NCI-H2171 treated with DMSO at 0.1 percent for 48 hours (cell line): ENCODE measurements around the gene CCDC60.

Source experiments
- DNase-seq: peaks from one replicate; lab custom pipeline; 2025; lab: John Stamatoyannopoulos, UW

Gene CCDC60

DNA sequence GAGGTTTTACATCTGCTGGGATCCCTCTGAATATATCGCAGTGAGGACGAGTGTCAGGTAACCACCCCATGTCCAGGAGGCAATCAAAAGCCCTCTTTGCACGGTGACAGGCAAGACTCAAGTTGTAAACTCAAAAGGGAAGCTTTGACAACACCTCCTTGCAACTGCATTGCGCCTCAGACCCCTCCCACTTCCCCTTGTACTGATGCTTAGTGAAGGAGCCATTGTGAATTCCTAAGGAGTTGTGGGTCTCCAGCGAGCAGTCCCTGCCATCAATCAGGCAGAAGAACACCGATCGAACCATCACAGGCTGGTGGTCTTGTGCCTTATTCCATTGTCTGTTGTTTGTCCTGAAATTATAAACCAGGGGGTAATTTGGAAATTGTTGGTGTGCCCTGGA lies 112.6 kb downstream of the CCDC60 start:
- DNase-seq: no peak

DNA sequence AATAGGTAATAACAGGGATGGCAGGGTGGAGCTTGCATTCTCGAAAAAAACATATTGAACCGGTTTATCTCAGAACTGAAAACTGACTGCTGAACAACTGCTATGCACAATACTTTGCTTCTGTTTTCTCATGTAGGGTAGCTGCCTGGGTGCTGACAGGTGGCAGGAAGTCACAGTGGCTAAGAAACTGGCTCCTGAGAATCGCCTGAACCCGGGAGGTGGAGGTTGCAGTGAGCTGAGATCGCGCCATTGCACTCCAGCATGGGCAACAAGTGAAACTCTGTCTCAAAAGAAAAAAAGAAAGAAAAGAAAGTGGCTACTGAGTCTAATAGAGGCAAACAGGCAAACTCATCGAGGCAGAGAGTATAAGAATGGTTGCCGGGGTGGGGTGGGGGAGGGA lies 113.1 kb downstream of the CCDC60 start:
- no peak for DNase-seq

DNA sequence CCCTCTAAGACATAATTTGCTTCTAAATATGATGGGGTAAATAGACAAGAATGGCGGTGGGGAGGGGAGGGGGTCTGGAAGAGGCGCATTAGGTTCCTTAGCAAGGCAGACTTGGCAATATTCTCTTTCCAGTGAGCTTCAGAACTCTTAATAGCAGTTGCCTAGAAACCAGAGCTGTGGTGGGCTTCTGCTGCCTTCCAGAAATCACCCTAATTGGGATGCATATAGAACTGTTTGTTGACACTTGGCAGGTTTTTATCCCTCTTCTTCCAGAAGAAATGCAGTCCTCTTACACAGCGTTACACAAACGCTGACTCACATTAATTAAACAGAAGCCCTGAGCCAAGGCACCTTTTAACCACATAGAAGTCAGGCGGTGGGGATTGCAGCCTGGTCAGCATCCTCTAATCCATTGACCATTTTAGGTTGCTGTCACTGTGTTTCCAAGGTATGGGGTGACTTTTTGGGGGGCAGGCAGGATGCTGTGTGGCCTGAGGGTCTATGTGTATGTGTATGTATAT lies 114.1 kb downstream of the CCDC60 start:
- peak; percentile 53 for DNase-seq

DNA sequence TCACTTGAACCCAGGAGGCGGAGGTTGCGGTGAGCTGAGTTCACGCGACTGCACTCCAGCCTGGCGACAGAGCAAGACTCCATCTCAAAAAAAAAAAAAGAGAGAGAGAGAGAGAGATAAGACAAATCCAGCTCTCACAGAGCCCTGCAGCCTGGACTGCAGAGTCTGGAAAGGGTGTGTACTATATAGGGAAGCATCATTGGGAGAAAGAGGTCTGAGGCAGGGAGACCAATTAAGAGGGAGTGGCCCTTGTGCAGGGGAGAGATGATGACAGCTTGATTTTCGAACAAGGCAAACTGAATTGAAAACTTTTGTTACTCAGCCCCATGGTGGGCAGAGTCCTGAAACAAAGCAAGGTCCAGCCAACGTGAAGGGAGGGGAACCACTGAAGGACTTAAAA lies 116.2 kb downstream of the CCDC60 start:
- DNase-seq: no peak

DNA sequence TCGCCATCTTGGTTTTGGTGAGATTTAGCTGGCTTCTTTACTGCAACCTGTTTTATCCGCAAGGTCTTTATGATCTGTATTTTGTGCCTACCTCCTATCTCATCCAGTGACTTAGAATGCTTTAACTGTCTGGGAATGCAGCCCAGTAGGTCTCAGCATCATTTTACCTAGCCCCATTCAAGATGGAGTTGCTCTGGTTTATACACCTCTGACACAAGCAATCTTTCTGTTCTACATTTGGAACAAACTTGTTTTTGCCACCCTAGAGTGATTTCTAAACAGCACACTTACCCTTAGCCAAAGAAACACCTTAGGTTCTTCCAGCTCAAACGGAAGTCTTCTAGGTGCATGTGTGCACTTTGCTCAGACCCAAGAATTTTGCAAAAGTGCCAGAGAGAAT lies 122.3 kb downstream of the CCDC60 start:
- DNase-seq: no peak

DNA sequence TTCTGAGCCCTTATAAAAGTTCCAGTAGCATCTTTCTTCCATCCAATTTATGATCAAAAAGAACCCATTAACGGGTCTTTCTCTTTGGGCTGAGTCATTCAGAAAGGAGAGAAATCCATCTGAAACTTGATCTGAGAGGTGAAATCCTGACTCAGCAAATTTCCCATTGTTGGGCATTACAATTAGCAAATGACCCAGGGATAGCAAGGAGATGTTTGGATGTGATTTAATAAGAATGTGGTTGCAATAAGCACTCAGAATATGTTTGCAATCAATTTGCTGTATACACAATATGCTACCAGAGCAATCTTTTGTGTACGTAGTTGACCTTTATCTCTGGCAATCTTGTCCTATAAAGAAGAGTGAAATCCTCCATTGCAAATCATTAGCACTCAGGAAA lies 122.7 kb downstream of the CCDC60 start:
- no peak for DNase-seq

DNA sequence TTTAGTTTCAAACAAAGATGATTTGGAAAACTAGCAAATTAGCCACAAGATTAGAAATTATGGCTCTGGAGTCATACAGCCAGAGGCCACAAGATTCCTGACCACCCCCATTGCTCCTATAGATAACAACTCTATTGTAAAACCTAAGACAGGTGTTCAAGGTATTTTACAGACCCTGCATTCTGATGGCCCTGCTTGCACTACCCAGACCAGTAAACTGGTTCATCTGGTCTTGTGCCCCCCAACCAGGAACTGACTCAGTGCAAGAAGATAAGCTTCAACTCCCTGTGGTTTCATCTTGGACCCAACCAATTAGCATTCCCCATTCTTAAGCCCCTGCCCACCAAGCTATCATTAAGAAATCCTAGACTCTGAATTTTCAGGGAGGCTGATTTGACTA lies 125.0 kb downstream of the CCDC60 start:
- DNase-seq: no peak

DNA sequence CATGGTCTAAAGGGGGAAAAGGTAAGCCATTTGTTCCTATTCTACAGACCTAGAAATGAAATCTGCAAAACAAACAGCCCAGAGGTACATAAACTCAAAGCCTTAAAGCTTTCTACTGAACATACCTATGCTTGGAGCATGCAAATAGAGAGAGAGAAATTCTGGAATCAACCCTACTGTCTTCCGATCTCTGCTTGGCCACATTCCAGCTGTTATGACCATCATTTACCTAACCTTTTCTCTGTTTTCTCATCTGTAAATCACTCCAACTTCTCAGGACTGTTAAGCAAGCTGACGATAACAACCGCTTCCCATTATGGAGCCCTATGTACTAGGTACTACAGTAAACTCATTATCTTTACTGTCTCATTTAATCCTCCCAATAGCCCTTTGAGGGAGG lies 126.3 kb downstream of the CCDC60 start:
- no peak for DNase-seq

DNA sequence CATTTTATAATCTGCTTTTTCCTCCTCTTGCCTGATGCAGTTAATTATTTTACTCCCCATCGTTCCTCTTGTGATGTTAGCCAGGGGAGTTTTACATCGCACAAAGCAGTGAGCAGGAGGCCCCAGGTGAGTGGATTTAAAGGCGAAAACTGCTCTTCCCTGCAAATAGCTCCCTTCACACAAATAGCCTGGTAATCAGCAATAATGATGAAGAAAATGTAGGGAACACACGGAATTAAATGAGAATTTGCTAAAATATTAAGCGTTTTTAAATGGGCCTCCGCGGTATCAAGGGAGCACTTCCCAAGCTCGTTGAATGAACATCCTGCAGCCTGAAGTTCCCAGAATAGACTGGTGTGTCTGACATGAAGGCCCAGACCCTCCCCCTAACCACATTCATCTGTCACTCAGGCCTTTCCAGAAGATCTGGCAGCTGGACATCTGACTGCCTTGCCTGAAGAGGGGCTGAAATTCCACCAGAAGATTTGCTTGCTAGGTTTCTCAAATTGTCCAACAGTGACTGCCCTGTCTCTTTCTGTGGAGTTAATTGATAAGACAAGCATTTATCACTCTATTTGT lies 127.2 kb downstream of the CCDC60 start:
- no peak for DNase-seq

DNA sequence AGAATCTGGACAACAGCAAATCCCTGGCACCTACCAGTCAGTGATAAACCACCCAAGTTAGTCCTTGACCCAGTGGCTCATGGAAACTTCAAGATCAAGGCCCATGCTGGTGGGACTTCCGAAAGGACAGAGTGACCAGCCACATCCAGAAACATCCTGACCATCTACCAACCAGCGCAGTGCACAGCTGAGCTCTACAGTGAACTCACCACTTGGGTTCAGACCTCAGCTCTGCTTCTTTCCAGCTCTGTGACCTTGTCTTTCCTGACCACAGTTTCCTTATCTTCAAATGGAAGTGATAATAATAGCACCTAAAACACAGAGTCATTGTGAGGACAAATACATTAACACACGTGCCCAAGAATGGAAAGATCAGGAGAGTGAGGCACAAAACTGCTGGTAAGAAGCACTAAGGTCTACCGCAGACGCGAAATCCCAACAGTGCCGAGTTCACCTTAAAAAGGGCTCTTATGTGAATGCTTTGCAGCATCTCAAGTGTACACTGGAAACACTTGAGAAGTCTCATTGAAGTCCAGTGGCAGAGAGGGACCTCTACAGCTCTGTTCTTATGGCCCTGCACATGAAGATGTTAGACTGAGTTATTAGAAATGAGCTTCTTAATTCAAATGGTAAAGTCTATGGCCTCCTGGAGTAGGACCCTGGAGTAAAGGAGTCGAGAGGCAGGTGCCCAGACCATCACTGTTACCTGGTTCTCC lies 128.8 kb downstream of the CCDC60 start:
- DNase-seq: no peak

DNA sequence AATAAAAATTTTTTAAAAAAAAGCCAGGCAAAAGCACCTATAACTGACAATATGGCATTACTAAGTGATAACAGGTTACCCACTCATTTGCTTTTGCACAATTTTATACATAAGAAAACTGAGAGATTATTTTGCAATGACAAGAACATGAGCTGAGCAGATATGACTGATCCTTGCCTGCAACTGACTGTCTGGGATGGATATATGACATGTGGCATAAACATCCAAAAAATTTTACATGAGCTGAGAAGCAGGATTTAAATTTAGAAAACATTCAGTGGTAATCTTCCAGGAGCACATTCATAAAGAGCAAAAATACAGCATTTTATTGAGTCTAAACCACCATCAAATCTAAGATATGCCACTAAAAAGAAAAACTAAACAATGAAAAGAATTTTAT lies 133.8 kb downstream of the CCDC60 start:
- DNase-seq: no peak

DNA sequence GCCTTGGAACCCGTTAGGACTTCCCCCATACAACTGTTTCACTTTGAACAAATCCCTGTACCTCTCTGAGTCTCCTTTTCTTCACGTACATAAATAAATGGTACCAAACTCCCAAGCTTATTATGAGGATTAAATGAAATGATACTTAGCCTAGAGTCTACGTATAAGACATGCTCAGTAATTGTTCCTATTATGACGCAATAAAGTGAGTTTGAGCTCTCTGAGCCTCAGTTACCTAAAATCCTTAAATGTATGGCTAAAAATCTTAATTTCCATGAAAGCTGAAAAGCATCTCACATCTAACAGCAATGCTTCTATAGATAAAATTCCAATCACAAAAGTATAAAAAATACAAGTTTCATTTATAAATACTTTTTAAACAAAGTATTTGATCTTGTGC lies 141.1 kb downstream of the CCDC60 start:
- DNase-seq: no peak

DNA sequence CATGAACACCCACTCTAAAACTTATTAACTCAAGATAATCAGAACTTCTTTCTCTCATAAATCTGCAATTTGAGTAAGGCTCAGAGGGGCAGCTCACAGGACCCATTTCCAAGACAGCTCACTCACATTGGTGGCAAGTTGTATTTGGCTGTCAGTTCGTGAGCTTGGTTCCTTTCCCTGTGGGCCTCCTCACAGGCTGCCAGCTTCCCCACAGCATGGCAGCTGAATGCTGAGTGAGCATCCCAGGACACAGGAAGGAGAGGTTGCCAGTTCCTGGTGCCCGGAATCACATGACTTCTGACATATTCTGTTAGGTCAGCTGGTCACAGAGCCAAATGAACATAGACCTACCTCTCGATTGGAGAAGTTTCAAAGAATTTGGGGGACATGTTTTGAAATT lies 142.4 kb downstream of the CCDC60 start:
- no peak for DNase-seq

DNA sequence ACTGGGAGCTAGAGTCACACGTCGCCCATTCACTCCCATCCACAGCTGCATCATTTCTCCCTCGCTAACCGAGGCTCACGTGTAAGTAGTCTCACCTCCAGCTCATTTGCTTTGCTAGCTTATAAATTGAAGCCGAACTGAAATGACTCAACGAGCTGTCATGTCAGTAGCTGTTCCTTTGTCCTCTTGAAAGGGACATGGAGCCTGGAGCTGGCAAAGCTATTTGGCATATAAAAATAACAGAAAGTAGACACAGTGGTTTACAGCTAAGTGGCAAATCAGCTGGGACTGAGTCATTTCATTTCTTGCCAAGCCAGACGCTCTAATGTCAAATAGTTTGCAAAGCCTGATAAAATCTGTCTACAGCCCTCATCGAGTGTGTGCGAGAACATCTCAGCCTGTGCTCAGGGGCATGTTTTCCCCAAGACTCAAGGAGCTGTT lies 144.6 kb downstream of the CCDC60 start:
- DNase-seq: no peak

DNA sequence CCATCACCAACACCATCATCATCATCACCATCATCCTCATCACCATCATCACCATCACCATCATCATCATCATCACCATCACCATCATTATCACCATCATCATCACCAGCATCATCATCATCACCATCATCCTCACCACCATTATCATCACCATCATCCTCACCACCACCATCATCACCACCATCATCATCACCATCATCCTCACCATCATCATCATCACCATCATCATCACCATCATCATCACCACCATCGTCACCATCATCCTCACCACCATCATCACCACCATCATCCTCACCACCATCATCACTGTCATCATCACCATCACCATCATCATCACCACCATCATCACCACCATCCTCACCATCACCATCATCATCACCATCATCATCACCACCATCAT lies 146.0 kb downstream of the CCDC60 start:
- no peak for DNase-seq

DNA sequence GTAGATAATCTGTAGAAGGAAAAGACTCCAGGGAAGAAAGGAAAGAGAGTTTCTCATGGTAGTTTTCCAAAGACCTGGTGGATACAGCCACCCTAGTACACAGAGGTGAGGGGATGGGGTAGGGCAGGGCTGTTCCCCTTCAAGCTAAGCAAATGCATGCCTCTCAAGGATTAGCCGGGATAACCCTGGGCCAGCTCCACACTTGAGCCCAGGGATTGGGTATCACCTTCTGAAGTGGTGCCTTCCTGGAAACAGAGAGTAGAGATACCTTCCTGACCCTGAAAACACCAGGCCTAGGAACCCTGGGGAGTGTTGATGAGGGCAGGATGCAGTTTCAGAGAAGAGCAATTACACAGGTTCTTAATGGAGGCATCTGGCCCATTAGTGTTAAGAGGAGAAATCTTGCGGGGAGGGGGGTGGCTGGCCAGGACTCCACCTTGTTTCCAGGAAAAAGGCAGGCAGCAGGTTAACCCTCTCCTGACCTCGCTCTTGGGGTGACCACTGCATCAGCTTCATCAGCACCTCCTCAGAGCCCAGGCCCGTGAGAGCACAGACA lies 152.1 kb downstream of the CCDC60 start:
- peak; percentile 16 for DNase-seq

DNA sequence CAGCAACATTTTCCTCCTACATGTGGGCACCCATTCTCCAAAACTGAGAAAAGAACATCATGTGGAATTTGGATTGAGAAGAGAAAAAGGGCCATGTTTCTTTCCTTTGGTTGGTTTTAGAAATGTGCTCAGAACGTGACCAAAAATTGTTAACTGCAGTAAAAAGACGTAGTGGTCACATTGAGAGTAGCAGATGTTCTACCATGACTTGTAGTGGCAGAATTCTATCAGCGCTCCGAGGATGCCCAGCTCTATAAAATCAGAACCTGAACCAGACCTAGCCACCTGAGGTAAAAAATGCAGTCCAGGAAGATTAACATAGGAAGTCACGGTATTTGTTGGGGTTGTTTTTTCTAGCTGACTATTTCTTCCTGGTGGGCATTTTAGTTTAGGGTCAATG lies 157.3 kb downstream of the CCDC60 start:
- no peak for DNase-seq

DNA sequence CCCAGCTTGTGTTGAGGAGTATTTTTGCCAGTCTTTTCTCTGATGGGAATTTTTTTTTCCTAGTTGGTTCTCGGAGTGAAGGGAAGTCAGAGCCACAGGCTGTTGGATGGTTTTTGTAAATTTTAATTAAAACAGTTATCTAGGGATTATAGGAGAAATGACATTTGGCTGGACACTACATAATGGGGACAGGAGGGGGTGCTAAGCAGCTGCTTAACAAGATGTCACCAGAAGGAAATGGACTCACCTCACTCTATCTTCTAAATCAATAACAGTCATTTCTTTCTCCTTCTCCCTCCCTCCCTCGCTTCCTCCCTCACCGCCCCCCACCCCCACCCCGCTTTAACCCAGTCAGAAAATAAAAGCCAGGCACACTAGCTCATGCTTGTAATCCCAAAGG lies 165.7 kb downstream of the CCDC60 start:
- no peak for DNase-seq

DNA sequence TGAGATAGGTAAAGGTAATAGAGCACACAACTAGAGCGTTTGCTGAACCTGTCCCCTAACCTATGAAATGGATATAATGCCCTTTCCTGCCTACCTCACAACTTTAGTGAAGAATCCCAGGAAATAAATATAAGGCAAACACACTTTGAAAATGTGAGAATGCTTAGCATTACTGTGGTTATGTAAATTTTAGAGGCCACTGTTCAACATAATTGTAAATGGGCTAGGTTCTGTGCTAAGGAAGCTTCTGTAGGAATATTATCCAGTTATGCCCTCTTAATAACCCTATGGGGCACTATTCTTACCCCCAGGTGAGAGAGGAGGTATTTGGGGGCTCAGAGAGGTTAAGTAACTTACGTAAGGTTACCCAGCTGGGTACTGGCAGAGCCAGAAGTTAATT lies 166.5 kb downstream of the CCDC60 start:
- no peak for DNase-seq

DNA sequence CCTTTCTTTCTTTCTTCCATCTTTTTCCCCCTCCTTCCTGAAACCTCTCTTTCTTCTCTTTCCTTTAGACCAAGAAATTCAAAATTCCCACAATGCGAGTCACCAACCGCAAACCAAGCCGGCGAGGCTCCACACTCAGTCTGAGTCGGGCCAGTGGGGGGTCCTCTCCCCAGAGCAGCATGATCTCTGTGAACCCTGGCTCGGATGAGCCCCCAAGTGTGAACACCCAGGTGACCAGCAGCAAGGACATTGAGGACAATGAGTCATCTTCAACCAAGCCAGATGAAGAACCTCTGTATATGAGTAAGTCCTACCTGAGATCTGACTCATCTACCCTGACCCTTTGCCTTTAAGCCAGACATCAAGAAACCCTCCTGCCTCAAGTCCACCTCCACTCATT lies 170.5 kb downstream of the CCDC60 start:
- no peak for DNase-seq

DNA sequence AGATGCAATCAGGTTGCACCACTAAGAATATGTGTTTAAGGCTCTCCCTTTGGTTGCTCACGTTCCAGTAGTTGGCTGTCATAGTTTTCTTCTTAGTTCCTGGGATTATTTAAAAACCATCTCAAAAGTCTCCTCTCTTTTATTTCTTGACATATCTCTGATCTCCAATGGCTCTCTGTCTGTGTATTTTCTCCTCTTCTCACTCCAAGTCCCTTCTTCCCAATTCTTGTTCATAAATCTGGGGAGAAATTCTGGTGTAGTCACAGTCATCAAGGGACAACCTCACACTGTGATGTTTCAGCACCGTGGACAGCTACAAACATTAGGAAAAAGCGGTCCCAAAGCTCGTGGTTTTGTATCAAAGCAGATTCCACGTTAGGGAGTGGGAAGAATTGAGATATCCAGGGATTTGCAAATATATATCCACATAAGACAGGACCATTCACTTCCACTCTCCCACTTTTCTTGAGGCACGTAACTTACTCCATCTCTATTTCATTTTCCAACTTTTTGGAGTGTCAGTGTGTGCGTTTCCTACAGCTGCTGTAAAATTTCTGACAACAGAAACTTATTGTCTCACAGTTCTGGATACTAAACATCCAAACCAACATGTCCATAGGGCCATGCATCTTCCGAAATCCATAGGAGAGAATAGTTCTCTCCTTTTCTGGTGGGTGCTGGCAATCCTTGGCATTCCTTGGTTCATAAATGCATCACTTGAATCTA lies 178.4 kb downstream of the CCDC60 start:
- no peak for DNase-seq

DNA sequence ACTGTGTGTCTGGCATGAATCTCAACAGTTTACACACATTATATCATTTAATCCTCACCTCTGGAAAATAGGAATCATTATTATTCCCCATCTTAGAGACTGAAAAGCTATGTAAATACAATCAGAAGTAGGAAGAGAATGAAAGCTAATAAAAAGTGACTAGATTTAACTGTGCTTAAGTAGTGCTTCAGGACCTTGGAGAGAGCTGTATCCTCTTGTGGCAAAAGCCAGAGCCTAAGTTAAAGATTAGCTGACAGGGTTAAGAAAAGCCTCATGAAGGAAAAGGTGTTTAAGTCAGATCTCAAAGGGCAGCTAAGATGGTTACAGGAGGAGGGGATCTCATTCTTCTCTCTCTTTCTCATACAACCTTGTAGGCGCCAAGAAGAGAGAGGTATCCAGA lies 193.7 kb downstream of the CCDC60 start:
- no peak for DNase-seq

DNA sequence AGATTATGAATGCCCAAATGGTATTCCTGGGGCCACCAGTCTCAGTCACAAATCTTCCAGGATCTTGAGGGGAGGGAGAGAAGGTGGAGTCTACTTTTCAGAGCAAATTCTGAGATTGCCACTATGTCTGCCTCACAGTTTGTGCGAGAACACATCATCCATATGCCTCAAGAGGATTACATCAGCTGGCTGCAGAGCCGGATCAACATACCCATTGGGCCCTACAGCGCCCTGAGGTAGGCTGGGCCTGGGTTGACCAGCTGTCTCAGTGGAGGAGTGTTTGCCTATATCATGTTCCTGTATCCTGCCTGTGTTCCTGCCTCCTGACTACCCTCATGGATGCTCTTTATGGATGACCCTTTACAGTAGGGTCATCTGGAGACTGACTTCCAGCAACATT lies 205.9 kb downstream of the CCDC60 start:
- DNase-seq: no peak
